Left cardiac atrium (tissue), 4 donors: ENCODE results near the gene ACVRL1. TPM values are rescaled to one million over a fixed set of nuclear protein-coding genes. Genes with fewer than 3 reads are reported as not detected.
A peak's percentile ranks its signal among the peaks of the same experiment; 100 is the strongest.

ENCODE experiments used
- ATAC-seq, 2 donors: fragments of 200-7000 bp; cut with Tn5 transposase; one replicate each; pipeline ENCODE4 v1.9.1; 2020; ENCODE audit warnings: mild to moderate bottlenecking in 2 of 2, moderate library complexity in 2 of 2
- DNase-seq: peaks from one replicate; pipeline ENCODE4 v3.0.0-alpha.2; 2020
- intact Hi-C, 2 donors: fragments of 100-400 bp; cut with DNase I; formaldehyde crosslinking; loops; one replicate each; pipeline versions ENCODE4 v1.14.1 to v1.15.1; 2022 to 2023
- total RNA-seq, 2 donors: library from RNA; stranded (reverse); fragmentation: NEBNext Ultra II Directional; extraction: Animal tissue kit (Norgen Biotek cat#: 25700); gene quantifications; one replicate each; pipeline ENCODE4 v1.2.1, GENCODE V29; 2021
- donor health status: DM: no; HTN: yes; CAD: no.
- donor health status: DM: no; HTN: yes; CAD: no; lungs with severe emphysema.
- donor health status: DM: yes; HTN: yes; CAD: no.
- donor health status: Dilated cardiomyopathy.

ACVRL1 gene
- total RNA-seq, 2 donors from 2014 or later: 44.0 to 65.2 TPM

DNA sequence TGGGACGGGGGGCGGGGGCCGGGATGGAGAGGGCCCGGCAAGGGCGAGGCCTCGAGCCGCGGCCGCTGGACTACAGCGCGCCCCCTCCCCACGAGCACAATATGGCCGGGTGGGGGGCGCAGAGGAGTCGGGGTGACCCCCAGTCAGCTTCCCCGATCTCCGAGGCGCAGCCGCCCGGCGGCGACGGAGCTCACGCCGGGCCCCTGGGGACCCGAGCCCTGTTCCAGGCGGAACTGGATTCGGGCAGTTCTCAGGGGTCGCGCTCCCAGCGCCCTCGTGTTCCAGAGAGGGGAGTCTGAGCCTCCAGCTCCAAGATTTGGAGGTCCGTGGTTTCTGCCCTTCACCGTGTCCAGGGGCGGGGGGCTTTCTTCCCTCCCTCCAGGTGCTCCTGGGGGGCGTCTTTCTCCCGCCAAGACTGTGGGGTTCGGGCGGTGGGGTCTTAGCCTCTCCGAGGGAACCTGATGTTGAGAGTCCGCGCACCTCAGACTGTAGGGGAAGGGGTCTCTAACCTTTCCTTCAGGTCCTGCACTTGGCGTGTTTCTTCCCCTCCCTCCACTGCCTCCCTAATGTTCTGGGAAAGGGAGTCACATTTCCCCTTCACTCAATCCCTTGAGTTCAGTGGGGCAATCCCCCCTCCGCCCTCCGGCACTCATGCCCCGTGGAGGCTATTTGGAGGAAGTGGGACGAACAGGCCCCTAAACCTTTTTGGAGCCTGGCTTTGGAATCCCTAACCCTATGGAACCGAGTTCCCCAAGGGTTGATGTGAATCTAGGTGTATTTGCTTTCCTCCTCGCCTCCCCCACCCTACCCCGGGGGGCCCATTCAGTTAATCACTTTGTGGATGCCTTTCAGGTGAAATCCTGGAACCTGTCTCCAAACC is 44.8 kb downstream of the ACVRL1 start:
- DNase-seq (peak; percentile 56), ATAC-seq (peak; percentile 26 to 46)
- intact Hi-C loops: no loop called here

- ATAC-seq (no peak), DNase-seq (no peak)
- intact Hi-C loops: no loop called here
Measured at GRCh38 chr12:51953089-51953488, 45.8 kb downstream of the ACVRL1 start.

- DNase-seq: no peak
- intact Hi-C loops: no loop called here
- ATAC-seq: no peak
Measured at GRCh38 chr12:51953864-51954263, 46.6 kb downstream of the ACVRL1 start.

DNA sequence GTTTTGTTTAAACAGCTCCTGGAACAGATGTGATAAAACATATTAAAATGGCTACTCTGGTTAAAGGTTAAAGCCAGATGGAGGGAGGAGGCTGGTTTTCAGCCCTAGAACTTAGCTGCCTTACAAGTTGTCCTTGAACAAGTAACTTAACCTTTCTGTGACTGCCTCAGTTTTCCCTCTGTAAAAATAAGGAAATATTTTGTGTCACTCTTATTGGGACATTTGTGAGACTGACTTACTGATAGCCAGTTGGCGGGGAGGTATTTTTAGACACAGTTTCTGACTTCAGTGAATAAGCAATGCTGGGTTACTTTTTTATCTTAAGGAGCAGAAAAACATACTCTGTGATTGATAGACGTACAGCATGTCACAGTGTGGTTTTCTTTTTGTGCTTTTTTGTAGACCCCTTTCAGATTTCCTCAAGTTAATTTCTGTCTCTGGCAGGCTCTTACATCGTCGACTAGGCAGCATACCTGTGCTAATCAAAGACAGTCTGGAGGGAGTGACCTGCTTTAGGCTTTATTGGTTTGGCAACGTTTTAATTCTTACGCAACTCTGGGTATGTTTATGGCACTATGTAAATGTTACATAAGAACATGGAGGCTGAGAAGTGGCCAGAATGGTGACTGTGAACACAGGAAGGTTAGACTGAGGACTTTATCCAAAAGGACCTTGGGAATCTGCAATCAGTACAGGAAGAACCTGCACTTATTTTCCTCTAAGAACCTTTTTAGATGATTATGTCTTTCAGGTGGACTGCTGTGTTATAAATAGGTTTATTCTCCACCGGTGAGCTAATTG is 47.5 kb downstream of the ACVRL1 start:
- ATAC-seq (no peak), DNase-seq (no peak)
- intact Hi-C loops: no loop called here

DNA sequence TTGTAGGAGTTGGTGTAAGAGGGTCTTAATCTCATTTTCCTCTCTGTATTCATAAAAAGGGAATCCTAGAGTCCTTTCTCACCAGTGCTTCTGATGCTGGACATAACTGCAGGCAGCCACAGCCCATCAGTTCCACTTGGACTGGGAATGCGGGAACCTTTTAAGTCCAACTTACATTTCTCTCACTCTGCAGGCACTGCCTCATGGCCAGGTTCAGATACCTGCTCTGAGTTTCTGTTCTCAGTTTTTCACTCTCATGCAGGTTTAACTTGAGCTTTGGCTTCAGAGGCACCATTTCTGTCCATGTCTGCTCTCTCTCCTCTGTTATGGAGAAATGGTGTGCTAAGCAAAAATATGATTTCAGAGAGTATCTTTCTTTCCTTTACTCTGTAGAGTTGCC is 48.4 kb downstream of the ACVRL1 start:
- intact Hi-C loops: no loop called here
- ATAC-seq (no peak), DNase-seq (no peak)

DNA sequence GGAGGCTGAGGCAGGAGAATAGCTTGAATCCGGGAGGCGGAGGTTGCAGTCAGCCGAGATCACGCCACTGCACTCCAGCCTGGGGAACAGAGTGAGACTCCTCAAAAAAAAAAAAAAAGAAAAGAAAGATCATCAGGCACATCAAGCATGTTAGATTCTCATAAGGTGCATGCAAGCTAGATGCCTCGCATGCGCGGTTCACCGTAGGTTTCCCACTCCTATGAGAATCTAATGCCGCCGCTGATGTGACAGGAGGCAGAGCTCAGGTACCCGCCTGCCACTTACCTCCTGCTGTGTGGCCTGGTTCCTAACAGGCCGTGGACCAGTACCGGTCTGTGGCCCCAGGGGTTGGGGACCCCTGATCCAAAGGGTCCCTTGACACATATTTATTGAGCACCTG is 51.2 kb downstream of the ACVRL1 start:
- intact Hi-C loops: no loop called here
- no peak for ATAC-seq
- no peak for DNase-seq

GRCh38 chr12:51959211-51959610 is 51.9 kb downstream of the ACVRL1 start:
- intact Hi-C loops: no loop called here
- ATAC-seq (peak; percentile 30 to 32), DNase-seq (no peak)

- ATAC-seq (no peak), DNase-seq (no peak)
- intact Hi-C loops: no loop called here
Measured at GRCh38 chr12:51959921-51960320, 52.6 kb downstream of the ACVRL1 start.

DNA sequence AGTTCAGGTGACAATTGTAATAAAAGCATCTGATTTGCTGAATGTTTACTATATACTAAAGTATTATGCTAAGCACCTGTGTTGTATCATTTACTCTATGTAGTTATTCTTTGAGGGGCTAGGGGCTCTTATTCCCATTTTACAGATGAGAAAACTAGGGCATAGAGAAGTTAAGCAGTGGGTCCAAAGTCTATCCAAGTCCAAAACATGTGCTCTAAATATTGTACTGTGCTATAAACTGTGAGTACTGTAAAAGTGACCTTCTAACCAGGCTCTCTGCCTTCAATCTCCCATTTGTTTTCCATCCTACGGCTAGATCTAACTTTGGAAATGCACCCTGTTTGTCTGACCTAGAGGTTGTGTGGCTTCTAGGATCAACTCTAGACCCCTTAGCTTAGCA is 53.2 kb downstream of the ACVRL1 start:
- ATAC-seq: no peak
- no peak for DNase-seq
- intact Hi-C loops: no loop called here

GRCh38 chr12:51960890-51961289 is 53.6 kb downstream of the ACVRL1 start:
- no peak for ATAC-seq
- intact Hi-C loops: no loop called here
- no peak for DNase-seq

DNA sequence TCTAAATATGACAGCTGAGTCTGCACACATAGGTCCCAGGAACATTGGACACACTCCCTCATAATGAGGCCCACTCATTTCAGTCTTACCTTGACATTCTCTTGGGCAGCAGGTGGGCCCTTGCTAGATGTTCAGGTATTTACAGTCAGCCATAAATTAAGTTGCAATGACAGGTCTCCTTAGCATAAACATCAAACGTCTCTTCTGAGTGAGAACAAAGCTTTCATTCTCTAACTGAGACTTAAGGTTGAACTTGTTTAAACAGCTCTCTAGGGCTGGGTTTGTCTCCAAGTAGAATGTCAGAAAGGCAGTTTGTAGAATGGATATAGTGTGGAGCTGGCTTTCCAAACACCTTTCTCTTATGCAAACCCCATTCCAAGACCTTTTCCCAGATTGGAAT is 54.5 kb downstream of the ACVRL1 start:
- ATAC-seq (no peak), DNase-seq (no peak)
- intact Hi-C loops: no loop called here

DNA sequence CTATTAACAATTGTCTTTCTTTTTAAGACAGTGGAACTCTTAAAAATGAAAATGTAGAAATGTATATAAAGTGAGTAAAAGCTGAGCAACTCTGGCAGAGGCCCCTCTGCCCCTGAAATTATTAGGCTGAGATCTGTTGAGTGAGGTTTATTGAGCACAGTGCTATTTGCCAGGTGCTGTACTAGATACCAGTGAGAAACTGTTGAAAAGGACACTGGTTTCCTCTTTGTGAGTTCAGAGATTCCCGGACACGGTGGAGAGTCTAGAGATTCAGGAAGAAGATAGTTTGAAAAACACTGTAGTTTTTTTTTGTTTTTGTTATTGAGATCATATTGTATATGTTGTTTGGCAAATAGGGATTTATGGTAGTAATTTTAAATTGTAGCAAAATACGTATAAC is 55.4 kb downstream of the ACVRL1 start:
- intact Hi-C loops: no loop called here
- DNase-seq (no peak), ATAC-seq (no peak)

DNA sequence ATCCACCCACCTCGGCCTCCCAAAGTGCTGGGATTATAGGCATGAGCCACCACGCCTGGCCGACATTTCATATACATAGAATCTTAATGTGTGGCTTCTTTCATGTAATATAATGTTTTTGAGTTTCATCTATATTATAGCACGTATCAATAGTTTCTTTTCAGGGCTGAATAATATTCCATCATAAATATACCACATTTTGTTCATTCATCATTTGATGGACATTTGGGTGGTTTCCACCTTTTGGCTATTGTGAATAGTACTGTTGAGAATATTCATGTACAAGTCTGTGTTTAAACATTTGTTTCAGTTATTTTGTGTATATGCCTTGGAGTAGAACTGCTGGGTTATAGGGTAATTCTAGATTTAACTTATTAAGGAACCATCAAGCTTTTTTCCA is 56.2 kb downstream of the ACVRL1 start:
- intact Hi-C loops: no loop called here
- ATAC-seq (no peak), DNase-seq (no peak)

- intact Hi-C loops: no loop called here
- no peak for ATAC-seq
- no peak for DNase-seq
Measured at GRCh38 chr12:51969643-51970042, 62.3 kb downstream of the ACVRL1 start.

DNA sequence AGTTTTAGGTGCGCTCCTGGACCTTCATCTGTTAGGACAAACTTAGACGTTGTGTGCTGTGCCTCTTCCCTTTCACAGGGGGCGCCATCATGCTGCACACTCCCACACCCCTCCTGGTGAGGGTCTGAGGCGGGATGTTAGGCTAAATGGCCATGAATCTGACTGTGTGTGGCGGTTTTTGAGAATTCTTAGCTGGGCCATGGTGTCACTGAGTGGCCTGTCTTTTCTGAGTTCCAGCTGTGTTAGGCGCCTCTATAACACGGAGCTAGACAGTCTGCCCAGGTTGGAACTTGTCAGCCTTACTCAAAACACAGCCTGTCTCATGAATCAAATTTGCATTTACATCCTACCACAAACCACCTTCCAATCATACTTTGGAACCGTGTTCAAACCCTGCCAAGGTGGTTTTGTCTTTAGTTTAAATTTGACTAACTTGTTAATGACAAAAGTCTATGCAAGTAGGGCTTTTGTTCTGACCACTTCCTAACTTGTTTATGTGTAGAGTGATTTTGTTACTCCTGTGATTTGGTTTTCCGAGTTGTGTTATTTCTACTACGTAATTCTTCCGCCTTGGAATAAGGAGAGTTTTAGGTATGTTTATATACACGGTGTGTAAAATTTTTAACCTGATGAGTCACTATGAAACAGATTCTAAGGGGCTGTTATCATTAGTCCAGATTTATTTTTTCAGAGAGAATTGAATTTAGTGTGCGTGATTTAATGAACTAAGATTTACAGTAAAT is 63.8 kb downstream of the ACVRL1 start:
- intact Hi-C loops: no loop called here
- DNase-seq (no peak), ATAC-seq (peak in 1 of 2 donors; percentile 28)

GRCh38 chr12:51971679-51972421 is 64.5 kb downstream of the ACVRL1 start:
- ATAC-seq (no peak), DNase-seq (no peak)
- intact Hi-C loops: no loop called here

GRCh38 chr12:51972422-51972812 is 65.1 kb downstream of the ACVRL1 start:
- ATAC-seq (no peak), DNase-seq (no peak)
- intact Hi-C loops: no loop called here

DNA sequence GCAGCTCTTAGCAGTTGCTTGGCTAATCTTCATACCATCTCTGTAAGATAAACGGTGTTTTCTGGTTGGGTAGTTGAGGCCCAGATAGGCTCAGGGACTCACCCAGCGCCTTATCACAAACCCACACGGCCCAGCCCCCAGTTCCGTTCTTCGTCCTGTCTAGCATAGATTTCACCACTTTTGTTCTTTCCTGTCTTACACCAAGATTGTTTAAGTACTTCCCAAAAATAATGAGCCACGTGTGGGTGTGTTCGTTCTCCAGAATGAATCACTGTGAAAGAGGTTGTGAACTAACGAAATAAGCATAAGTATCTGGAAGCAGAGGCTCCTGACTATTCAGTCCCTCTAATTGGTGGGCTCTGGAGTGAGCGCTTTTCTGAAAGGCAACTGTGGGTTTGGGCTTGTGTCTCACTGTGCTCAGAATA is 65.6 kb downstream of the ACVRL1 start:
- peak; percentile 58 to 84 for ATAC-seq
- peak; percentile 71 for DNase-seq
- intact Hi-C loops: no loop called here
